CD4-positive, alpha-beta T cell treated with Interferon gamma for 1 hour (primary cell): Measurements from ENCODE around the gene HES6.
A peak's percentile ranks its signal among the peaks of the same experiment; 100 is the strongest.

Source experiments
- DNase-seq: peaks from one replicate; pipeline ENCODE4 v3.0.0-alpha.2; 2020

Gene HES6

DNA sequence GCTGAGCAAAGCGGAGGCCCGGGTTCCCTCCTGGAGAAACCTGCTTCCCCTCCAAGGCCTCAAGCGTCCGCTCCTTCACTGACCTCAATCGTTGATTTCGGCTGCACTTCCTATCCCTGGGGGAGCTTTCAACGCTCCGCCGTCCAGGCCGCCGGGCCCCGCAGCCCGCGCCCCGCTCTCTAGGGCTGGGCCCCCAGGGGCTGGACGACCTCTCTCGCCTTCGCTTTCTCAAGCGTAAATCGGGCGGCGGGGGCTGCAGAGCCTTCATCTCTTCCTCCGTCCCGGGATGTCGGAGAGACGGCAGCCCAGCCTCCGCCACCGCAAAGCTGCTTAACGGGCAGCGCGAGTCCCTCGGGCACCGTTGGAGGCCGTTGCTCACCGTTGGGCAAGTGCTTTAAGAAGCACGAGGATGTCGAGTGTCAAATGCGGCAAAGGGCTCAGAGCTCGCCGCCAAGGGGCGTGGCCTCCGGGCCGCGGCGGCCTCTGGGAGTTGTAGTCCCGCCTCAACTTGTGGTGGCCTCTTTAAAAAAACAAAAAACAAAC, 8.5 kb downstream of the HES6 start:
- DNase-seq, result peak; percentile 84

DNA sequence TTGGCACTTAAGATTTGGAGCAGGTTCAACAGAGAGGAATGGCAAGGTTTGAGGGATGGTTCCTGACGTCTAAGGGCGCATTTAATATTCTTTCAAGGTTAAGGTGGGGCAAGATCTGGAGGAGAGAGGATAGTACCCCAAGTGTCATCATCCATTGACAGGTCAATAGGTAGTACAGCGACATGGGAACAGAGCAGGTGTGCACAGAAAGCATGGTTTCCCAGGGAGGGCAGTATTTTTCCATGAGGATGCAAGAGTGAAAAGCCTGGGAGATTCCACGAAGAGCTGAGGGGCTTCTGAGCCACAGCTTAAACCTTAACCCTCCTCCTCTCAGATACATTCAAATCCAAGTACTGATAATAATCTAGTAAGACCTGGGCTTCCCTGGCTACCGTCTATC, 9.1 kb downstream of the HES6 start:
- DNase-seq, result no peak

DNA sequence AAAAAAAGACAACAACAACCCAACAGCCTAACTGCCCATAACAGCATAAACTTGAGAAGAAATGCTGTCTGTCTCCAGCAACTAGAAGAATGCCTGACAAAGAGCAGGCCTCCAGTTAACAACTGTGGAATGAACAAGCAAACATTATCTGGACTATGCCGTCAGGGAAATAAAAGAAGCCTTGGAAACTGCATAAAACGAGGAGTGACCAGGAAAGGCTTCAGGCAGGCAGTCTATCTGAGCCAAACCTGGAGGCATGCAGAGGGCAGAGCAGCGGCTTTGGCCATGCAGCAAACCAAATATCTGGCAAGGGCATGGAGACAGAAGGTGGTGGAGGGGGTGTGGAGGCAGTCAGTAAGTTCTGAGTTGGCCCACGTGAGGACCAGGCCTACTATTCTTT, 11.1 kb downstream of the HES6 start:
- no peak for DNase-seq

DNA sequence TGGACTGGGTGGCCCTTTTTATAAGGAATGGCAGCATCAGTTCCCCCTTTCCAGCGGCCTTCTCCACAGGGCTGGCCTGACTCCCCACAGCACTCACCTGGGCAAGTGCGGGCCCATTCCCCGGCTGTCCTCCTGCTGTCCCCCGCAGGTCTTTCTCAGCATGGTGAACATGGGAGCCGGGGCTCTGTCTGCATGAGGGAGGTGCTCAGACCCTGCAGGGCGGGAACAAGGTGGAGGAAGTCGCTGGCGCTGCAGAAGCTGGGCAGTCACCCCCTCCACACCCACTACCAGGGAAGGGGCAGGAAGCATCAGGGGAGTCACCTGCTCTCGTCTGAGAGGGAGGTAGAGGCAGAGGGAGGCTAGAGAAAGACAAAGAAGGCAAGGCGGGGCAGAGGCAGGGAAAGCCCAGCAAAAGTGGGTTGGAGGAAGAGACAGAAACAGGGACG, 12.2 kb downstream of the HES6 start:
- no peak for DNase-seq

DNA sequence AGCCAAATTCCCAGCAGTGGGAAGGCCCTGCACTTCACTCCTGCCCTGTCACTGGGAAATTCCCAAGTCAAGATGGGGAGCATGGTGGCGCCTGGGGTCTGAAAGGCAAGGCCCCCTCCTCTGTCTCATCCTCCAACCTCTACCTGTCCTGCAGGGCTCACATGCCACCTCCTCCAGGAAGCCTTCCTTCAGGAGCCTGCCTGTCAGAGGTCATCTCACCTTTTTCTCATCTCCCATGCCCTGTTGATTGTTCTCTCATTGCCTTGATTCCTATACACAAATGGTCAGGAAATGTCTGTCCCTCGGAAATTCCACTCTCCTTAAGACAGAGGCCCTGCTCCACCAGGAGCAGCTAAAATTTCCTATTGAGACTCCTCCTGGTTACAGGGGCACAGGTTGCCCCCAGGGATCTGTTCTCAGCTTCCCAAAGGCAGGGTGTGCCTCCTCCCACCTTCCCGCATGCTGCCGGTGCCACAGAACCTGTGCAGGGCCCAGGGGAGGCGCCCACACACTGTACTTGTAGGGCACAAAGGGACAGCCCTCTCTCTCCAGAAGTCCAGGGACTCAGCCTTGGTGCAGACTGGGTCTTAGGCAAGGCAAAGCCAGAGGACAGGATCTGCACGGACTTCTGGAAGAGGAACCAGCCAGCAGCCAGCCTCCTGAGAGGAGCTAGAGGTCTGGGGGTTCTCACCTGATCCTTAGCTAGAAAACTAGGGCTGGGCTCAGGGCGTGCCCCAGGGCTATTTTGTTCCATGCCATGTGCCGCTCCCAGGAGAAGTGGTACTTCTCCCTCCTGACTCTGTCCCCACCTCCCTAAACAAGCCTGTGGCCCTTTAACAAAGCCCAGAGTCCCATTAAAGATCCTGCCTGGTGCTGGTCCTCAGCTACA, 12.9 kb downstream of the HES6 start:
- DNase-seq, result no peak

DNA sequence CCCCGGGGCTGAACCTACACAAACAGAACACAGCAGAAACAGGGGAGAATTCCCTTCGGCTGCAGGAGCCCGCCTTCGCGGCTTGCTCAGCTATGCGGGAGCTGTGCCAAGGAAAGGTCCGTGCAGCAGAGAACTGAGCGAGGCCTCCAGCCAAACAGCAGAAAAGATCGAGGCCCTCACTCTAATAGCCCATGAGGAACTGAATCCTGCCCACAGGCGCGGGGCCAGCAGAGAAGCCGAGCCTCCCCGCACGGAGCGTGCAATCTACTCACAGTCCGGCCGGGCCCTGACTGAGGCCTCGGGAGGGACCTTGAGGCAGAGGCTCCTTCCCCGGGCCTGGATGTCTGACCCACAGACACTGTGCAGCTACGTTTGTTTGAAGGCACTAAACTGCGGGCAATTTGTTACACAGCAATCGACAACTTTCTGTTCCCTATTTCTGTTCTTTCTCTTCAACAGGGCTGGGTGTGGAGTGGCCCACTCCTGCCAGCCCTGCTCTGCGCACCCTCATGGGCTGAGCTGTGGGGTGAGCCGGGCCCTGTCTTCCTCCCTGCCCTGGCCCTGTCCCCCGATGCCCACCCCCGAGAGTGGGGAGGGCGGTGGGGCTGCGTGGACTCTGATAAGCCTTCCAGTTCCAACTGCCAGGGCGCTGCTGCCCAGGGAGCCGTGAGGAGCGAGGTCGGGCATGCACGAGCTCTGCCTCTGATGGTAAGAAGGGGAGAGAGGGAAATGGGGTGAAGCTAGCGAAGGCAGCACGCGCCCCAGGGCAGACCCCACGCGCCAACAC, 13.7 kb downstream of the HES6 start:
- DNase-seq, result no peak

DNA sequence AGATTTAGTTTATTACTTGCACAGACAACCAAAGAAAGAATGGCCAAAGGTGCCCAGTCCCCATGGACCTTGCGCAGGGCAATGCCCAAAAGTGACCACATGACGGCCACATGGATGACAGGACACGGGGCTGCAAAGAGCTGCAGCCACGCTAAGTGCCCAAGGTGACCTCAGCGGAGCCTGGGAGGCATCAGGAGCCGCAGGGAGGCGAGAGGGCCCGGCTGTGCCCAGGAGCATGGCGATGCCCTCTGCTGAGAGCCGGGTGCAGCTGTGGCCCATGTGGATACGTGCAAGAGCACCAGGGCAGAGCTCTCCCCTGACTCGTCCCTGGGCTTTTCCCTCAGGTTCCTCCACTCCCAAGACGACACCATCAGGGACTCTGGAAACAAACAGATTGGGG, 14.7 kb downstream of the HES6 start:
- no peak for DNase-seq

DNA sequence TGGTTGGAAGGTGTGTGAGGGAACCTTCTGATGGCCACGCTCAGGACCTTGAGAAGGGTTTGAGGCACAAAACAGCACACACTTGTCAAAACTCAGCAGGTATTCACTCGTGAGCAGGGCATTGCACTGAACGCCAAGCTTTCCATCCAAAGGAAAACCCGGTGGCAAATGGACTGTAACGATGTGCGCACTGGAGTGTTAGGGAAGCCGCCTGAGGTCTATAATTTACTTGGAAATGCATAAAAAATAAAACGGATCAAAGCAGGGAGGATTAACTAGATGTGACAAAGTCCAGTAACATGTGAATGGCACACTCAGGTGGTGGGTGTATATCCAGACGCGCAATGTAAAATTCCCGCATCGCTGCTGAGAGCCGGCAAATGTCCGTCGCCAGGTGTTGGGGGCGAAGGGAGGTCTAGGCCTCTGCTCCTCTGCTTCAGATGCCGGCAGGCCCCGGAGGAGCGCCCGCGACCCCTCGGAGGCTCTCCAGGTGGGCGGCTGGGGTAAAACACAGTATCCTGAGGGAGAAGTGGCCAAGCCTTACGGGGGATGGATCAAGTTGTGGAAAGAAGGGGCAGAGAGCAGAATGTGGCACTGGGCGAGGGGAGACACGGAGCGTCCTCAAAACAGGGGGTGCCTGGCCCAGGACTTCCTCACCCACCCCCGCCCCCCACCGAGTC, 15.3 kb downstream of the HES6 start:
- no peak for DNase-seq

DNA sequence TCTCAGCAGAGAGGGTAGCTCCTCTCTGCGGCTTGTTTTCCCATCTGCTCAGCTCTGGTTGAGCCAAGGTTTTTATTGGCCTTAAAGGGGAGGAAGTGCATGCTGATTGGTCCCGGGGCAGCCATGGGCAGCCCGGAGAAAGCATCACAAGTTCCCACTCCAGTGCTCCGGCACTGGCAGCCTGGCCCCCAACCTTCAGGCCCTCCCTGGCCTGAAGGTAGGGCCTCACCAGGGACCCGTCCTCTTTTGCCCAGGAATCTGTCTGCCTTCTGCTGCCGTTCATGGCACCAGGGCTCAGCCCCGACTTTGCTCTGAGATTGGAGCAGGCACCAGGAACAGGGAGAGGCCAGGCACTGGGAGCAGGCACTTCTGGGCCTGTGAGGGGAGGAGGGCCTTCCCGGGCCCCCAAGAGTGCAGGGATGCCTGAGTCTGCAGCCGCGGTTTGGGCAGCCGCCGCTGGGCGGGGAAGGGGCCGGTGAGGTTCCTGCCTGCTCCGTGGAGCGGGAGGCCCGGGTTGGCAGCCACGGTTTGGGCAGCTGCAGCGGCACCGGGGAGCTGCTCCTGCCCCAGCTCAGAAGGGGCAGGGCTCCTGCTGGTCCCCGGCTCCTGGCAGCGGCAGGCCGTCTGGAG, 18.8 kb downstream of the HES6 start:
- DNase-seq, result no peak

DNA sequence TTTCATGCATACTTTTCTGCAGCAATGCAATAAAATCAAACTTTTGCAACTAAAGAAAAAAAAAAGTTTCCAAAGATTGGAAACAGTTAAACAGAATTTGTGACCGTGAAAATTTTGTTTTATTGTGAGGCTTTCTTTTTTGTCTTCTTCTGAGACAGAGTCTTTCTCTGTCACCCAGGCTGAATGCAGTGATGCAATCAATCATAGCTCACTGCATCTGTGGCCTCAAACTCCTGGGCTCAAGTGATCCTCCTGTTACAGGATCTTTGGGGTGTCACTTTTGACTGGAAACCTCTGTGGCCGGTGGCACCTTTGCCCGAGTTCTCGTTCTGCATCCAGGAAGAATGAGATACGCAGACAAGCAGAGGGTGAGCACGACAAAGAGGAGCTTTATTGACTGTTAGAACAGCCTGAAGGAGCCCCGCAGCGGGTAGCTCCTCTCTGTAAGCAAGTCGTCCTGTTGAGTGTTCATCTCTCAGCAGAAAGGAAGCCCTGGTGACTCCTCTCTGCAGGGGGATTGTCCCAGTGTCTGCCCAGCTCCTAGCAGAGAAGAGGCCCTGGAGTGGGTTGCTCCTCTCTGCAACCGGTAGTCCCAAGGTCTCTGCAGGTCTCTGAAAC, 19.5 kb downstream of the HES6 start:
- DNase-seq, result no peak

DNA sequence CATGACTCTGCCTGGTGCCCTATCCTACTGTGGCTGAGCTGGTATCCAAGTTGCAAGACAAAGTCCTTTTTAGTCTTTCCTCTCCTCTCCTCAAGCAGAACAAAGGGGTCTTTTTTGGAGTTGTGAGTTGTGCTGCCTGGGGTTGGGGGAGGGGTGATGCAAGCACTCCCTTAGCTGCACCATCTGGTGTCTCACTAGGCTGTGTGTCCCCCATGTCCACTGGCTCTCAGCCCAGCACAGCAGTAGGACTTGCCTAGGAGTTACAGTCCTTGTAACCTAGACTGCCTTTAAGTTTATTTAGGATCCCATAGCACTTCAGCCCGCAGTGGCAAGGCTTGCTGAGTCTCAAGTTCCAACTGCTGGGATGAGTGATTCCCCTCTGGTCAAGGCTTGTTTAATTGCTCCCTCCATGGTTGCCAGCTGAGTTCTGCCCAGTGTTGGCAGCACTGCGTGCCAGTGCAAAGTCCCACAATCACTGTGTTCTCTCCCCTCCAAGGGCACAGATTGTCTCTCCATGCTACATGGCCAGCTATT, 23.1 kb downstream of the HES6 start:
- no peak for DNase-seq

DNA sequence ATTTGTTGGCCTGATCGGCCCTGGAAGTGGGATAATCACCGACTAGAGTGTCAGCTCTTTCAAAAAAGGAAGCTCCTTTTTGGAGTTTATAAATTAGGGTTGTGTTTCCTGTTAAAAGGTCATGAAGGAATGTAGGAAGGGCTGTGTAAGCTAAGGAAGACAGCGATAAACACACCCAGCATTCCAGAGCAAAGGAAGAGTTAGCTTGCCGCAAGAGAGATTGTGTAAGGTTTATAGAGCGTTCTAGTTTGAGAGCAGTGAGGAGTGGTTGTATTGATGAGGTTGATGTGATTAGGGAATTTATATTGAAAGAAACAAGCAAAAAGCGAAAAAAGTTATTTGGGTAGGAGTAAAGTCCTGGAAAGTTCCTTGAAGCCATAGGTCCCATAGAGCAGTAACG, 32.8 kb downstream of the HES6 start:
- DNase-seq, result no peak

DNA sequence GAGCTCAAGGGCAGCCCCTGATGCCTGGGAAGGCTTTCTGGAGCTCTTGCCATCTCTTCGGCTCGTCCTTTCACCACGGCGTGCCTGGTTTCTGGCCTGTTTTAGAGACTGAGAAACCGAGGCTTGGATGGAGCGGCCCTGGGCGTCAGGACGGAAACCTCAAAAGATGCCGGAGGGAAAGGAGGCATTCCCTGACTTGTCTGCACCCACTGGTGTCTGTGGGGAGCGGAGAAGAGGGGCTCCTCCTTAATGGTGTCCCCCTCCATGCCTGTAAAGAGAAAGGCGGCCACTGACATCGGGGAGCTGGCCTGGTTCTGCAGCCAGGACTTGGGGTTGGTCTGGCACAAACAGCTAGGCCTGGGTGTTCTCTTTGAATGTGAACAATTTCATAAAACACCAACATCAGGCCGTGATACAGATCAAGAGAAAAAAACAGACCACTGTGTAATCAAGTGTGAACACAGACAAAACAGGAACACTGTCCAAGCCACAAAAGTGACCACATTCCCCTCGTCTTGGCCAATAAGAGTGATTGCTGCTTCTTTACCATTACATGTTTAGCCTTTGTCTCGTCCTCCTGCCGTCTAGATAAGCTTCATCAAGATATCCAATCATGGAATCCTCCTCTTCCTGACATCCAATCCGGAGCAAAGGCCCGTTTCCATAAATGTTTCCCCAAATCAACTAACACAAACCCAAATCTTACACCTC, 35.7 kb downstream of the HES6 start:
- DNase-seq, result no peak

DNA sequence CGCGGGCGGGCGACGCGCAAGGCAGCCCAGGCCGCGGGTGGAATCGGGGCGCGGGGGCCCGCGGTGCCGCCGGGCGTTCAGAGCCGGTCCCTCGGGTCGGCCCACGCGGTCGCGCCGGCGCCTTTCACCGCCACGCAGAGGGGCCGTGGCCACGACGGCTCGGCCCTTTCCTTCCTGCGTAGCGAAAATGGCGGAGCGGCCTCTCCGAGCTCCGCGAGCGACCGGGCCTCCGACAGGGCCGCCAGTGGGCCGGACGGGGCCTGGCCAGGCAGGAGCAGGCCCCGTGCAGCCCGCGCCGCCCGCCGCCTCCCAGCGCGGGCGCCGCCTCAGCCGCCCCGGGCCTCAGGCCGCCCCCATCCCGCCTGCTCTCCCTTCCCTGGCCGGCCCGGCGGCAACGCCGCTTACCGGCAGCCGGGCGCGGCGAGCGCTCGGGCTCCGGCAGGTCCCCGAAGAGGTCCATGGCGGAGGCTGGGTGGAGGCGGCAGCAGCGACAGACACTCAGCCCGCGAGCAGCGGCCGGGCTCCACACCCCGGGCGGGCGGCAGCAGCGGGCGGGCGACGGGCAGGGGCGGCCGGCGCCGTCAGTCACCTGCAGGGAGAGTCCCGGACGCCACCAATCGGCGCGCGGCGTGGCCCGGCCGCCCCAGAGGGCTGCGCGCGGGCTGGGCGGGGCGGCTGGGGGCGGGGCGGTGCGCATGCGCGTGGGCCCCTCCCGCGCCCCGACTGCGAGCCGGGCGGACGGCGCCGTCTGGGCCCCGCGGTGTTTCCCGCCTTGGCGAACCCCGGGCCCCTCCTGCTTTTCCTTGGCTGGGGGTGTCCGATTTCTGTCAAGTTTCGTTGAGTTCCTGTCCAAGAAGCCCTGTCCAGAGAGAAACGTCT, 36.5 kb downstream of the HES6 start, which contains the start of gene ILKAP:
Gene ILKAP, minus strand, starts transcription at position 602 of the 879 bp plus-strand sequence. Its CDS starts 142 bp downstream, at position 460.
- peak; percentile 89 for DNase-seq

DNA sequence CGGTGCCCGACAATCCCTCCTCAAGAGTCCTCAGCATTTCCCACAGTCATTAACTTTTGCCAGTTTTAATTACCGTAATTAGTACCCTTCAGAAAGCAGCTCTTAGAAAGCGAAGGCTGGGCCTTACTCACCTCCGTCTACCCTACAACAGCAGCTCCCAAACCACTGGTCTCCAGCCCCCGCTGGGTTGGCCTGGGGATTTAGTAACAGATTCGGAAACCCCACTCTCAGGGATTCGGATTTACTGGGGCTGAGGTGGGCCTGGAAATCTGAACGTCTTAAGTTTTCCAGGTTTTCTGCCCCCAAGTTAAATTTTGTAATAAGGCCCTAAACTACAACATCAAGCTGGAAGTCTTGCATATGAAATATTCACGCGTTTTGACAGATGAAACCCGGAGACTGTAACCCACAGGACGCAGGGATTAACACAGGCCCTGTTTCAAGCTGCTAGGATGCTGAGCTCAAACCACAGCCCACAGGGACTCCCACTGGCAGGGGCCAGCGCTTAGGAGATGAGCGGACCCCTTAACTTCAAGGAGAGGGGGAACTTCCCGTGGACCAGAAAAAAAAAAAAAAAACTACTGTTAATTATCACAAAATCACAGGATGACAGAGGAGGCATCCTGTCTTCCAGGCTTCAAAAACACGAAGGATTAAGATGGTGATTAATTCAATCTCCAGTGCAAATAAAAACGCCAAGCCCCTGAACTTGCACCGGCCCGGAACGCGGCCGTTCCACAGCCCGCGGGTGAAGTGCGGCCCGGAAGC, 37.3 kb downstream of the HES6 start:
- DNase-seq, result no peak

DNA sequence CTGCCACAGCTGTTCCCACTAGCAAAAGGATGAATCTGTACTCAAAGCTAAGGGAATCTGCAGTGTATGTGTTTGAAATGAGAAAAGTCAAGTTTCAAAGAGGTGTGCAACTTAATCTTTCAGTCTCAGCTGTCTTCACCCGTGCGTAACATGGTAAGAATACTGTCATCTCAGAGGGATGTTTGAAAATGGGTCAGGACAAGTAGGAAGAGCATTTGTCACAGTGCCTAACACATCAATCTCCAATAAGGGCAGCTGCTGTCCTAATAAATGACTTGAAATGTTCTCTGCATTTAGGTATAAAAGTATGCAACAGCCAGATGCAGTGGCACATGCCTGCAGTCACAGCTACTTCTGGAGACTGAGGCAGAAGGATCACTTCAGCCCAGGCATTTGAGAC, 49.4 kb downstream of the HES6 start:
- no peak for DNase-seq
